HG03442 (cell line): ENCODE data around the gene PDLIM3.

Experiments used
- ATAC-seq: cut with Tn5 transposase; IDR thresholded peaks from one replicate; pipeline ENCODE4 v1.9.1; 2021; ENCODE audit warnings: mild to moderate bottlenecking, moderate library complexity; ENCODE audit not compliant: unreplicated experiment

PDLIM3 gene

GRCh38 chr4:185472103-185472542, 63.2 kb downstream of the PDLIM3 start:
- ATAC-seq: no peak

- ATAC-seq: peak; percentile 91
These were observed 63.8 kb downstream of the PDLIM3 start, which contains the start of gene CCDC110 for GRCh38 chr4:185471235-185472102. Gene CCDC110 (minus strand): TSS chr4:185471733. CDS start chr4:185471683, 50 bp downstream.

- ATAC-seq: no peak
These were observed 64.7 kb downstream of the PDLIM3 start for GRCh38 chr4:185470501-185471195.

GRCh38 chr4:185469580-185470154, 65.6 kb downstream of the PDLIM3 start:
- ATAC-seq: no peak

GRCh38 chr4:185468999-185469398, 66.3 kb downstream of the PDLIM3 start:
- no peak for ATAC-seq

GRCh38 chr4:185467991-185468390, 67.3 kb downstream of the PDLIM3 start:
- ATAC-seq: no peak

GRCh38 chr4:185467101-185467500, 68.2 kb downstream of the PDLIM3 start:
- ATAC-seq: no peak

- ATAC-seq: no peak
These were observed 69.6 kb downstream of the PDLIM3 start for GRCh38 chr4:185465707-185466106.

GRCh38 chr4:185464887-185465286, 70.4 kb downstream of the PDLIM3 start:
- no peak for ATAC-seq

- no peak for ATAC-seq
These were observed 71.1 kb downstream of the PDLIM3 start for GRCh38 chr4:185464183-185464582.

- ATAC-seq: no peak
These were observed 71.8 kb downstream of the PDLIM3 start for GRCh38 chr4:185463541-185463940.

- no peak for ATAC-seq
These were observed 73.7 kb downstream of the PDLIM3 start for GRCh38 chr4:185461565-185461964.

- no peak for ATAC-seq
These were observed 78.2 kb downstream of the PDLIM3 start for GRCh38 chr4:185457136-185457535.

GRCh38 chr4:185456131-185456530, 79.2 kb downstream of the PDLIM3 start:
- no peak for ATAC-seq
